Measurements from ENCODE around the gene SFI1. TPM values are rescaled to one million over a fixed set of nuclear protein-coding genes. Genes with fewer than 3 reads are reported as not detected.

Gene SFI1
- total RNA-seq, 1 donor, result 33.4 TPM

DNA sequence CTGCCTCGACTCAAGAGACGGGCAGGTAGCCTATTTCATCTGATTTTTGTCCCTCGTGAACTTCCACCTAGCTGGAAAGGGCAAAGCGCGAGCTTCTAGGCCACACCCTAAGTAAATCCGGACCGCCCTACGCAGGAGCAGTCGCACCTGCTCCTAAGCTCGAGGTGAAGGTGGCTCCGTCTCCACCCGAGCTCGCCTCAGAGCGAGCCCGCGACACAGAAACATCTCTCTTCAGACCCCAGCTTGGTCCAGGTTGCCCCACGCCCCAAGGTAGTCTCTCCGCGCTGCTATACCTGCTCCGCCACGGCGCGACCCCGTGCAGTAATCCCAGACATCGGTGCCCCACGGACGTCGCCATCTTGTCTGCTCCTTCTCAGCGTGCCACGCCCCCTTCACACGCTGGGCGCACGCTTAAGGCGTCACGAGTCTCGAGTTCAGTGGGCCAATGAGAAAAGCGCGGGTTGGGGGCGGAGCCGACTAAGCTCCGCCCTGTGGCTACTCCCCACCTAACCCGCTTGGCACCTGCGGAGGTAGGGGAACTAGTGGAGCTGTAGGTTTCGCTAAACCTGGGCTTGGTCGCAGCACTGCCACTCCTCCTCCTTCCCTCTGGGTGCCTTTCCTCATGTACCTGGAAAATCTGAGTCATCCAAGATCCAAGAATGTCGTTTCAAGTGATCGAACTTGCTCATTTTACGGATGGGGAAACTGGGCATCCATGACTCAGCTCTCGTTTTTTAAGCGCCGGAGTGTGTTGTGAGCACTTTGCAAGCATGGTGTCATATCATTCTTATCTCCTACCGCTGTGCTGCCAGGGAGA lies 165.7 kb downstream of the SFI1 start, which contains the start of gene PISD:
PISD (minus strand) TSS at position 365 of the 817 bp plus-strand sequence; CDS start at position 358, 7 bp downstream.
- peak; percentile 96 to 98 (median 97) for DNase-seq (ENCODE audit: low read depth in 2 of 3, low spot score in 2 of 3)

GRCh38 chr22:31662668-31663037 lies 166.3 kb downstream of the SFI1 start:
- DNase-seq (ENCODE audit: low read depth in 2 of 3, low spot score in 2 of 3), result no peak

Small RNA genes lying within 50 kb of the gene (small RNA-seq; reads per million reads assigned to genes)
- gene AL096701.2, result not detected
- not detected for gene RNU6-28P

Other genes with a start within 250 kb of the SFI1 start
- 67.9 TPM for gene PIK3IP1, start 204.0 kb upstream of the SFI1 start, total RNA-seq
- gene PATZ1, start 150.2 kb upstream of the SFI1 start, total RNA-seq, result 72.2 TPM
- gene DRG1, start 96.9 kb upstream of the SFI1 start, total RNA-seq, result 41.7 TPM
- 20.2 TPM for gene EIF4ENIF1, start 6.7 kb upstream of the SFI1 start, total RNA-seq
- gene PISD, start 165.7 kb downstream of the SFI1 start, total RNA-seq, result 71.6 TPM